Heart left ventricle (tissue), 13 donors: Measurements from ENCODE around the gene TCEAL9.

Source experiments
- POLR2A ChIP-seq, 2 donors: fragments of 450-650 bp; IDR thresholded peaks; one replicate each; pipeline ENCODE4 v1.6.1; 2017; ENCODE audit warnings: antibody characterized with exemption in 2 of 2, mild to moderate bottlenecking in 2 of 2, moderate library complexity in 2 of 2
- TF ChIP-seq, protein P1 (sequence below), 12 donors: fragments of 200-600 bp; sonication (generic) in 4 of 12; IDR thresholded peaks; one replicate each; pipeline versions ENCODE4 v1.5.0 to v1.8.0; 2018 to 2022; ENCODE audit warnings: antibody characterized with exemption in 12 of 12, mild to moderate bottlenecking in 5 of 12
- donor health status: ischemic (EF 13 %, LVEDD 7.1; RV severe dilation, severe dysfunction).
- donor health status: DM: no; HTN: yes; CAD: no.
- donor health status: DM: no; HTN: no; CAD: no.
- donor health status: ischemic (EF 25% LVEDD 6.9; RV normal size, moderate dysfunction).
- donor health status: ischemic (EF 25% LVEDD 5.7; RV mildly dilated, moderate dysfunction).
- donor health status: ischemic (EF 35%, LVEDD 5.7; RV mildly dilated, moderate dysfunction).
- donor health status: nonischemic (EF 11% LVEDD 7.7; RV severe dilation, severe dysfunction).
- donor health status: DM: yes; HTN: yes; CAD: no.
- donor health status: PGD.
- donor health status: ischemic (EF 29% LVEDD 5.4; RV normal size, mild dysfunction).
- donor health status: nonischemic (EF 23%, LVEDD 6.1; RV moderate dilation, normal function).

DNA sequence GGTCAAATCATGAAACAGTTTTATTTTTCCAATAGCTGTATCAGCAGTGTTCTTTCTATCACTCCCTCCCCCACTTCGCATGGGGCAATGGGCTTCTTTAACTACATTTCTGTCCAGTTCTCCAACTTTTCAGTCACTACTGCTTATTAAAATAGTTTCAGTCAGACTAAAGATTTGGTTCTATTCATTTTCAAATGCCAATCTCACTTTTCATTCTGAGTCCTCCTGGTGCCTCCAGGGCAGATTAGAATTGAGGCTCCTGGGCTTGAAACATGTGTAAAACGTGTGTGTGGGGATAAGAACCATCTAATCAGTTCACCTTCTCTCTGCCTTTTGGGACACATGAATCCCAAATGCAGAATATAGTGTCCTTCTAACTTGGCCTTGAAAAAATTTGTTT, 16.6 kb downstream of the TCEAL9 start:
- TF ChIP-seq, protein P1, sequence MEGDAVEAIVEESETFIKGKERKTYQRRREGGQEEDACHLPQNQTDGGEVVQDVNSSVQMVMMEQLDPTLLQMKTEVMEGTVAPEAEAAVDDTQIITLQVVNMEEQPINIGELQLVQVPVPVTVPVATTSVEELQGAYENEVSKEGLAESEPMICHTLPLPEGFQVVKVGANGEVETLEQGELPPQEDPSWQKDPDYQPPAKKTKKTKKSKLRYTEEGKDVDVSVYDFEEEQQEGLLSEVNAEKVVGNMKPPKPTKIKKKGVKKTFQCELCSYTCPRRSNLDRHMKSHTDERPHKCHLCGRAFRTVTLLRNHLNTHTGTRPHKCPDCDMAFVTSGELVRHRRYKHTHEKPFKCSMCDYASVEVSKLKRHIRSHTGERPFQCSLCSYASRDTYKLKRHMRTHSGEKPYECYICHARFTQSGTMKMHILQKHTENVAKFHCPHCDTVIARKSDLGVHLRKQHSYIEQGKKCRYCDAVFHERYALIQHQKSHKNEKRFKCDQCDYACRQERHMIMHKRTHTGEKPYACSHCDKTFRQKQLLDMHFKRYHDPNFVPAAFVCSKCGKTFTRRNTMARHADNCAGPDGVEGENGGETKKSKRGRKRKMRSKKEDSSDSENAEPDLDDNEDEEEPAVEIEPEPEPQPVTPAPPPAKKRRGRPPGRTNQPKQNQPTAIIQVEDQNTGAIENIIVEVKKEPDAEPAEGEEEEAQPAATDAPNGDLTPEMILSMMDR (IDR thresholded peaks at IDR 0.05), result no peak
- no peak for TF ChIP-seq POLR2A (IDR thresholded peaks at IDR 0.05)
